GM13977 (cell line): ENCODE data around the gene CDC20B.

Experiments
- DNase-seq: peaks from one replicate; pipeline ENCODE4 v3.0.0; 2012; ENCODE audit warnings: low spot score
- CTCF ChIP-seq: IDR thresholded peaks from 2 replicates; pipeline ENCODE4 v1.5.1; 2012; ENCODE audit warnings: mild to moderate bottlenecking, control low read depth; ENCODE audit not compliant: insufficient read depth; ENCODE audit errors: extremely low read depth, missing control alignments
- in situ Hi-C: fragments of 300-500 bp; cut with MboI; formaldehyde crosslinking; loops from one replicate; pipeline ENCODE4 v1.12.0; 2022; ENCODE audit warnings: low sequenced_read_pairs, low pct_unique_long_range_greater_than_20kb, mixed read lengths, inconsistent platforms; ENCODE audit not compliant: unreplicated experiment

The CDC20B gene

GRCh38 chr5:55146543-55147151, 26.3 kb downstream of the CDC20B start:
- in situ Hi-C loops = no loop called here
- peak; percentile 89 for TF ChIP-seq CTCF
- DNase-seq = peak; percentile 59

GRCh38 chr5:55146080-55146479, 26.9 kb downstream of the CDC20B start:
- in situ Hi-C loops = no loop called here
- DNase-seq = no peak
- no peak for TF ChIP-seq CTCF

GRCh38 chr5:55143624-55144023, 29.4 kb downstream of the CDC20B start:
- in situ Hi-C loops = no loop called here

GRCh38 chr5:55141945-55142690, 30.9 kb downstream of the CDC20B start:
- in situ Hi-C loops = no loop called here
- TF ChIP-seq CTCF = no peak
- no peak for DNase-seq

More at GRCh38 chr5:55143624-55144023, 29.4 kb downstream of the CDC20B start:
- DNase-seq = no peak
- no peak for TF ChIP-seq CTCF

- no peak for TF ChIP-seq CTCF
- in situ Hi-C loops = no loop called here
- DNase-seq = no peak
Observed at GRCh38 chr5:55140908-55141665, 31.9 kb downstream of the CDC20B start.

GRCh38 chr5:55136521-55136920, 36.5 kb downstream of the CDC20B start:
- no peak for TF ChIP-seq CTCF
- in situ Hi-C loops = no loop called here

More at GRCh38 chr5:55136521-55136920, 36.5 kb downstream of the CDC20B start:
- DNase-seq = no peak
